GM18951 (cell line): ENCODE results near the gene MKNK2.
"Not testable (repeated sequence)": the region's sequence is repeated elsewhere in the genome, so short reads cannot be mapped to it uniquely, and the experiment has no call there.

ENCODE experiments used
- POLR2A ChIP-seq: IDR thresholded peaks from 4 replicates; pipeline ENCODE4 v1.6.1; 2011; ENCODE audit warnings: mild to moderate bottlenecking; ENCODE audit not compliant: insufficient read length, insufficient read depth; ENCODE audit errors: extremely low read depth
- in situ Hi-C: fragments of 300-500 bp; cut with MboI; formaldehyde crosslinking; loops from one replicate; pipeline ENCODE4 v1.12.0; 2022; ENCODE audit warnings: low sequenced_read_pairs, mixed read lengths, inconsistent platforms; ENCODE audit not compliant: unreplicated experiment

Gene MKNK2

GRCh38 chr19:2039089-2039958, 11.7 kb downstream of the MKNK2 start:
- TF ChIP-seq POLR2A = no peak

GRCh38 chr19:2038284-2039088, 12.6 kb downstream of the MKNK2 start:
- TF ChIP-seq POLR2A = peak; percentile 5
- in situ Hi-C loops = no loop called here

More at GRCh38 chr19:2039089-2039958, 11.7 kb downstream of the MKNK2 start:
- in situ Hi-C loops = no loop called here

- TF ChIP-seq POLR2A = no peak
- in situ Hi-C loops = no loop called here
Observed at GRCh38 chr19:2037651-2038255, 13.3 kb downstream of the MKNK2 start.

- in situ Hi-C loops = no loop called here
Observed at GRCh38 chr19:2036424-2036823, 14.6 kb downstream of the MKNK2 start.

GRCh38 chr19:2035590-2035991, 15.5 kb downstream of the MKNK2 start:
- no peak for TF ChIP-seq POLR2A
- in situ Hi-C loops = no loop called here

More at GRCh38 chr19:2036424-2036823, 14.6 kb downstream of the MKNK2 start:
- no peak for TF ChIP-seq POLR2A

- in situ Hi-C loops = no loop called here
- TF ChIP-seq POLR2A = no peak
Observed at GRCh38 chr19:2034729-2035589, 16.1 kb downstream of the MKNK2 start.

- in situ Hi-C loops = not testable (repeated sequence)
Observed at GRCh38 chr19:2034253-2034652, 16.8 kb downstream of the MKNK2 start.

GRCh38 chr19:2033825-2034159, 17.3 kb downstream of the MKNK2 start:
- no peak for TF ChIP-seq POLR2A
- in situ Hi-C loops = no loop called here

- in situ Hi-C loops = no loop called here
- no peak for TF ChIP-seq POLR2A
Observed at GRCh38 chr19:2033115-2033824, 17.8 kb downstream of the MKNK2 start.

GRCh38 chr19:2032296-2032941, 18.6 kb downstream of the MKNK2 start:
- TF ChIP-seq POLR2A = no peak
- in situ Hi-C loops = no loop called here

- in situ Hi-C loops = no loop called here
- TF ChIP-seq POLR2A = no peak
Observed at GRCh38 chr19:2027361-2027760, 23.7 kb downstream of the MKNK2 start.

GRCh38 chr19:2026770-2027169, 24.3 kb downstream of the MKNK2 start:
- TF ChIP-seq POLR2A = no peak
- in situ Hi-C loops = no loop called here
